Activated CD8-positive, alpha-beta T cell treated with anti-CD3 and anti-CD28 coated beads, Interleukin-2, amount 10 ng/mL, durations not matched to agents 7 days and 5 days (primary cell): Measurements from ENCODE around the gene EEIG1. TPM values are rescaled to one million over a fixed set of nuclear protein-coding genes. Genes with fewer than 3 reads are reported as not detected.

ENCODE experiments used
- ATAC-seq: fragments of 150-1000 bp; cut with Tn5 transposase; one replicate; pipeline ENCODE4 v1.10.0; 2021; ENCODE audit warnings: moderate library complexity
- CTCF ChIA-PET: fragments of 350-600 bp; sonication (Branson Sonifier 250); formaldehyde crosslinking; loops from one replicate; lab custom pipeline; 2021; ENCODE audit warnings: antibody characterized with exemption; lab: Charles Lee
- POLR2A ChIA-PET: fragments of 350-600 bp; sonication (Branson Sonifier 250); formaldehyde crosslinking; loops from one replicate; lab custom pipeline; 2021; ENCODE audit warnings: antibody characterized with exemption; lab: Charles Lee
- DNase-seq: peaks from one replicate; pipeline ENCODE4 v3.0.0-alpha.2; 2020
- H3K27ac Mint-ChIP-seq: one replicate; pipeline ENCODE4 v1.8.0; 2021; ENCODE audit warnings: mild to moderate bottlenecking, mixed read lengths
- H3K27me3 Mint-ChIP-seq: one replicate; pipeline ENCODE4 v1.8.0; 2021; ENCODE audit warnings: low read depth, mixed read lengths
- H3K36me3 Mint-ChIP-seq: one replicate; pipeline ENCODE4 v1.8.0; 2021; ENCODE audit warnings: low read depth, mixed read lengths
- H3K4me1 Mint-ChIP-seq: one replicate; pipeline ENCODE4 v1.8.0; 2021; ENCODE audit warnings: low read depth, mixed read lengths
- H3K4me3 Mint-ChIP-seq: one replicate; pipeline ENCODE4 v1.8.0; 2021; ENCODE audit warnings: mild to moderate bottlenecking, mixed read lengths
- H3K9me3 Mint-ChIP-seq: one replicate; pipeline ENCODE4 v1.8.0; 2022; ENCODE audit warnings: mixed read lengths; ENCODE audit not compliant: insufficient read depth
- total RNA-seq, 2 experiments: library from RNA; stranded (reverse); gene quantifications; one replicate each; pipeline ENCODE4 v1.2.3, GENCODE V29; 2021

EEIG1 gene
- total RNA-seq, 2 experiments from 2014 or later, result 227 to 232 TPM

DNA sequence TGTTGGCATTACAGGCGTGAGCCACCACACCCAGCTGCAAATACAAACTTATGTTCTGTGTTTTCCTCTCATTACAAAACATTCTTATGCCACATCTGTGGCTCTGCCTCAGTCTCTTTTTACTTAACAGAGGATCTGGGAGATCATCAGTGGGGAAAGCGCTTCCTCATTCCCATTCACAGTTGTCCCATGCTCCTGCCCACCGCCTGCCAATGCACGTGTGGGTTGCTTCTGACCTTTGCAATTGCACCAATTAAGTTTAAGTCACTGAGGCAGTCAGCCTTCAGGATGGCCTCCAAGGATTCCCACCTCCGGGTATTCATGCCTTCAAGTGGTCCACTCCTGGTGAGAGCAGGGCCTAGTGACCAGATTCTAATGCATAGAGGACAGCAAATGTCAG is 34.9 kb upstream of the EEIG1 start:
- peaks cover 2% of the 10 kb centered on the region for H3K27me3 Mint-ChIP-seq
- ATAC-seq, result no peak
- H3K4me3 Mint-ChIP-seq, result no peak overlapping the region
- H3K9me3 Mint-ChIP-seq, result no peaks in the 10 kb centered on the region
- H3K4me1 Mint-ChIP-seq, result peaks cover 28% of the 10 kb centered on the region
- H3K36me3 Mint-ChIP-seq, result no peaks in the 10 kb centered on the region
- ChIA-PET CTCF (interaction anchor here (0.7 to 1.4 kb wide), 4 partner anchors 9 to 72 kb away, joined by 3 to 4 read pairs (median 4); no protein-coding TSS in a partner anchor), POLR2A (interaction anchor here (1.5 kb wide), 1 partner anchor 10 kb away, joined by 3 read pairs; no protein-coding TSS in a partner anchor)
- H3K27ac Mint-ChIP-seq, result no peak overlapping the region
- DNase-seq, result no peak

DNA sequence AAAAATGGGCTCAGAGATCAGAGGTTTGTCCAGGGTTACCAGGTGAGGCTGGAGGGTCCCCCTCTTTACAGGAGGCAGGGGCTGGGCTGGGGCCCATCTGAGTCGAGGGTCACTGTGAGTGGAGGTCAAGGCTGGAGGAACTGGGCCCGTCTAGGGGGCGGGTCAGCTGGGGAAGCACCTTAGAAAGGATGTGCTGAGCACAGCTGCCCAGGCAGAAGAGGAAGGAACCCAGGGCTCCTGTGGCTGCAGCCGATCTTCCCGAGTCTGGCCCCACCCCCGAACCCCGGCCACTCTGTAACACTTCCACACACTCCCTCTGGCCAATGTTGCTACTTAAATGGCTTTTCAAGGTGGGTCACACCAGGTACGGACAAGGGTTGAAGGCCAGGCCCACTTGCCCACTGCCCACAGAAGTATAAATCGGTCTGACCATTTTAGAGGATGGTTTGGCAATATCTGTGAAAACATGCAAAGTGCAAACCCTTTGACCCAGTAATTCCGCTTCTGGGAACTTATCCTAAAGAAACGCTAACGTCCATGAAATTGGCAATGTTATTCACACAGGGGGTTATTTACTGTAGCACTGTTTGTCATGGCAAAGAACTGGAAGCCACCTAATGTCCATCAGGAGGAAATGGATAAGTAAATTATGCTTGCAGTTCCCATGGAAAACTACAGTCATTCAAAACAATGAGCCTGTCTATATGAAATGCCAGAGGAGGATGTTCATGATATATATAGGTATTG is 30.5 kb upstream of the EEIG1 start:
- POLR2A ChIA-PET, result no interaction called here
- H3K27ac Mint-ChIP-seq, result peak overlapping the region; percentile 64

DNA sequence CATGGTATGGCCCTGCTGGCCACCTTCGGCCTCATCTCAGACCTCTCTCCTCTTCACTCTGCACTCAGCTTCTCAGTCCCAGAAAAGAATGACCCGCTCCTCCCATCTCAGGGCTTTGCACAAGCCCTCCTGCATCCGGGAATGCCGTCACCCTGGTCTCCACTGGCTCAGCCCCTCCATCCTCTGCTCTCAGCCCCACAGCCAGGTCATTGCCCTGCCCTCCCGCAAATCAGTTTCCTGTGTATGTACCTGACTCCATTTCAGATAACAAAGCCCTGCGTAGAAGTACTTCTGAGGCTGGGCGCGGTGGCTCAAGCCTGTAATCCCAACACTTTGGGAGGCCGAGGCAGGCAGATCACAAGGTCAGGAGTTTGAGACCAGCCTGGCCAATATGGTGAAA is 28.9 kb upstream of the EEIG1 start:
- H3K27me3 Mint-ChIP-seq, result peaks cover 2% of the 10 kb centered on the region
- peaks cover 10% of the 10 kb centered on the region for H3K36me3 Mint-ChIP-seq
- CTCF ChIA-PET, result interaction anchor here (1.2 to 3.5 kb wide), 2 partner anchors 11 to 12 kb away, joined by 3 to 12 read pairs; no protein-coding TSS in a partner anchor
- ATAC-seq (no peak), DNase-seq (no peak)
- peak overlapping the region; percentile 20 for H3K27ac Mint-ChIP-seq
- POLR2A ChIA-PET, result no interaction called here
- peaks cover 3% of the 10 kb centered on the region for H3K9me3 Mint-ChIP-seq
- H3K4me1 Mint-ChIP-seq, result peaks cover 57% of the 10 kb centered on the region
- no peak overlapping the region for H3K4me3 Mint-ChIP-seq

More for the DNA sequence above, 30.5 kb upstream of the EEIG1 start:
- Mint-ChIP-seq H3K9me3 (peaks cover 3% of the 10 kb centered on the region), H3K36me3 (peaks cover 10% of the 10 kb centered on the region), H3K27me3 (peaks cover 2% of the 10 kb centered on the region), H3K4me3 (no peak overlapping the region), H3K4me1 (peaks cover 54% of the 10 kb centered on the region)
- DNase-seq (no peak), ATAC-seq (no peak)
- CTCF ChIA-PET, result interaction anchor here (1.2 kb wide), 1 partner anchor 13 kb away, joined by 3 read pairs; no protein-coding TSS in a partner anchor

DNA sequence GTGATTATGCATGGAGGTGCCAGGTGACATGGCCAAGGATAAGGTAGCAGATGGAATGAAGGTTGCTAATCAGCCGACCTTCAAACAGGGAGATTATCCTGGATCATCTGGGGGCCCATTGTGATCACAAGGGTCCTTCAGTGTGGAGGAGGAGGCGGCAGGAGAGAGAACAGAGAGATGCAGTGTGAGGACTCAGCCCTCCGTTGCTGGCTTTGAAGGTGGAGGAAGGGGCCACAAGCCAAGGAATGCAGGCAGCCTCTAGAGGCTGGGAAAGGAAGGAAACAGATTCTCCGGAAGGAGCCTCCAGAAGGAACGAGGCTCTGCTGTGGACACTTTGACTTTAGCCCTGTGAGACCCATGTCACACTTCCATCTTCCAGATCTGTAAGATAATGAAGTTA is 27.4 kb upstream of the EEIG1 start:
- peaks cover 10% of the 10 kb centered on the region for H3K36me3 Mint-ChIP-seq
- H3K27me3 Mint-ChIP-seq, result no peaks in the 10 kb centered on the region
- ChIA-PET POLR2A (interaction anchor here (1.0 to 2.0 kb wide), 10 partner anchors 8 to 37 kb away, joined by 3 to 16 read pairs (median 6); partner anchors contain the start of gene EEIG1), CTCF (interaction anchor here (1.0 to 3.5 kb wide), 7 partner anchors 13 to 110 kb away, joined by 4 to 25 read pairs (median 12); no protein-coding TSS in a partner anchor)
- peaks cover 56% of the 10 kb centered on the region for H3K4me1 Mint-ChIP-seq
- peak; percentile 18 for ATAC-seq
- peak overlapping the region; percentile 61 for H3K4me3 Mint-ChIP-seq
- peaks cover 3% of the 10 kb centered on the region for H3K9me3 Mint-ChIP-seq
- peak overlapping the region; percentile 90 for H3K27ac Mint-ChIP-seq
- DNase-seq, result no peak

DNA sequence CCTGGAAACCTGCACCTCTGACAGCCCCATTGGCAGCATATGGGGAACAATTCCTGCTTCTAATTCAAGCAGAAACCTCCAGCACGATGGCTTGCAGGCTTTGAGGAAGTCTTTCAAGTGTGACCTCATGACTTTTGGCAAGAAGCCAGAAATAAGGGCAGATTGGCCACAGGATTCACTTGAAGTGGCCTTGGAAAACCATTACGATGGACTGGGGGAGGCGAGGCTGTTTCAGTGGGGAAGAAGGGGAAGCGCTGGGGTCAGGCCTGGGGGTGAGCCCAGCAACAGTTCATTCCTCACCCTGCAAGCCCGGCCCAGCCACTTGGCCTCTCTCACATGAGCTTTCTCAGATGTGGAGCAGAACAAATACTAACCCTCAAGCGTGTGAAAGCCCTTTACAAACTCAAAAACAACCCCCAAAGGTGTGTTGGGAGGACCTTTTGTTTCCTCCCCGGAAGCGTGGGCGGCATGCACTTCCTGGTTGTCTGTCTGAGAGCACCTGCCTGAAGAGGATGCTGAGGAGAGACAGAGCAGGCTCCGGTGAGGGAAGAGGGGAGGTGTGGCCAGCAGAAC is 26.9 kb upstream of the EEIG1 start:
- ChIA-PET POLR2A (interaction anchor here (0.9 to 2.0 kb wide), 15 partner anchors 9 to 53 kb away, joined by 3 to 16 read pairs (median 5); partner anchors contain the start of gene EEIG1), CTCF (interaction anchor here (1.0 to 3.5 kb wide), 11 partner anchors 9 to 111 kb away, joined by 3 to 25 read pairs (median 5); no protein-coding TSS in a partner anchor)
- peak; percentile 89 for ATAC-seq
- peaks cover 10% of the 10 kb centered on the region for H3K36me3 Mint-ChIP-seq
- DNase-seq, result peak; percentile 90
- peak overlapping the region; percentile 61 for H3K4me3 Mint-ChIP-seq
- peaks cover 3% of the 10 kb centered on the region for H3K9me3 Mint-ChIP-seq
- peak overlapping the region; percentile 90 for H3K27ac Mint-ChIP-seq
- peaks cover 53% of the 10 kb centered on the region for H3K4me1 Mint-ChIP-seq
- H3K27me3 Mint-ChIP-seq, result no peaks in the 10 kb centered on the region

DNA sequence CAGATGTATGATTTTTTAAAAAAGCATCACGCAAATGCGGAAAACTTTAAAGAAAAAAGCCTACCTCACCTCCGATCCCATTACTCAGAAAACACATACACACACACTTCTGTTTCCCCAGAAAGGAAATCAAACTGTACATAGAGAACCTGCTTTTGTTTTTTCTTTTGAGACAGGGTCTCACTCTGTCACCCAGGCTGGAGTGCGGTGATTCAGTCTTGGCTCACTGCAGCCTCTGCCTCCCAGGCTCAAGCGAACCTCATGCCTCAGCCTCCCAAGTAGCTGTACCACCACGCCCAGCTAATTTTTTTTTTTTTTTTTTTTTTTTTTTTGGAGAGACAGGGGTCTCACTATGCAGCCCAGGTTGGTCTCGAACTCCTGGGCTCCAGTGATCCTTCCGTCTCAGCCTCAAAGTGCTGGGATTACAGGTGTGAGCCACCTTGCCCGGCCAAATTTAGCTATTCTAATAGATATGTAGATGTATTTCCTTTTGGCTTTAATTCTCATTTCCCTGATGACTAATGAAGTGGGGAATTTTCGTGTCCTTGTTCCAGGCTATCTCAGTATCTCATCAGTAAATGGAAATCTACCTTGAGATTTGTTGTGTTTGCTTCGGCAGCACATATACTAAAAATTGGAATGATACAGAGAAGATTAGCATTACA is 25.7 kb upstream of the EEIG1 start:
- H3K9me3 Mint-ChIP-seq, result peaks cover 3% of the 10 kb centered on the region
- no peak overlapping the region for H3K4me3 Mint-ChIP-seq
- peaks cover 48% of the 10 kb centered on the region for H3K4me1 Mint-ChIP-seq
- CTCF ChIA-PET, result interaction anchor here (0.6 to 3.5 kb wide), 10 partner anchors 8 to 112 kb away, joined by 3 to 25 read pairs (median 6); no protein-coding TSS in a partner anchor
- ATAC-seq (no peak), DNase-seq (no peak)
- POLR2A ChIA-PET, result interaction anchor here (1.3 to 2.0 kb wide), 9 partner anchors 13 to 31 kb away, joined by 3 to 16 read pairs (median 7); partner anchors contain the start of gene EEIG1
- peak overlapping the region; percentile 32 for H3K27ac Mint-ChIP-seq
- peaks cover 10% of the 10 kb centered on the region for H3K36me3 Mint-ChIP-seq
- H3K27me3 Mint-ChIP-seq, result no peaks in the 10 kb centered on the region

DNA sequence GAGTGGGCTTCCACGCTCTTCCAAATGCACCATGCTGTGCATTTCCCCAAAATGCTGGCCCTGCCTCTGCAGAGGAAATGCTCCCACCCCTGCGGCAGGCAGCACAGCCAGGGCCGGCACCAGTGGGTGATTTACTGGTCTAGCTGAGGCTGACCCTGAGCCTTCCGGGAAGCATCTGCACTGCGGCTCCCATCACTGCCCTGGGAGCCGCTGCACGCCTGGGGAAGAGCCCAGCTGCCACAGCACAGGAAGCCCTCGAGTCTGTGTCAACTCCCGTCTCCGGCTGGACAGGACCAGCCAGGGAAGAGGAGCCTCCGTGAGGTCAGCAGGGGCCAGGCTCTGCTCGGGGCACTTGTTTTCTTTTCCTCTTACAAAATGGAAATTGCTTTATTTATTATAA is 25.1 kb upstream of the EEIG1 start:
- CTCF ChIA-PET, result interaction anchor here (1.3 to 3.0 kb wide), 4 partner anchors 14 to 51 kb away, joined by 3 to 25 read pairs (median 5); no protein-coding TSS in a partner anchor

DNA sequence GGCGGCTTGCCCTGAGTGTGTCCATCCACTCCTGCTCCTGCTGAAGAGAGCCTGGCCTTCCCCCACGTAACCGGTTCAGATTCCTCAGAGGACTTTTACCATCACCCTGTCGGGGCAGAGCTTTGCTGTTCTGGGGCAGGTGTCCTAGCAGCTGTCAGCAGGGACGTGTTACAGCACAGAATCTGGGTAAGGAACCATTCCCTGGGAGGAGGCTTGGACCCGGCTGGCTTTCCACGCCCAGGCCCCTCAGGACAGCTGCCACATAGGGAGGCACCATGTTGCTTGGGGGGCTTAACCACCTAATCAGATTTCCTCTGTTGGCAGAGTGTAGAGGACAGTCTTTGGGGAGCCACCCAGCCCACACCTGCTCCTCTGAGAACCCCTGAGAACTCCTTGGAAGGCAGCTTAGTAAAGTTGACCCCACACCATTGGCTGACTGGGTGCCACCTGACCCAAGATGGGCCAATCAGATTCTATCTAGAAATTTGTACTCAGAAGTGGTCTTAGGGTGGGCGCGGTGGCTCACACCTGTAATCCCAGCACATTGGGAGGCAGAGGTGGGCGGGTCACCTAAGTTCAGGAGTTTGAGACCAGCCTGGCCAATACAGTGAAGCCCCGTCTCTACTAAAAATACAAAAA is 23.3 kb upstream of the EEIG1 start:
- Mint-ChIP-seq H3K27me3 (no peaks in the 10 kb centered on the region), H3K9me3 (peaks cover 3% of the 10 kb centered on the region), H3K36me3 (peaks cover 7% of the 10 kb centered on the region), H3K27ac (no peak overlapping the region), H3K4me3 (no peak overlapping the region), H3K4me1 (peaks cover 34% of the 10 kb centered on the region)
- POLR2A ChIA-PET, result no interaction called here
- CTCF ChIA-PET, result interaction anchor here (1.7 kb wide), 1 partner anchor 23 kb away, joined by 4 read pairs; no protein-coding TSS in a partner anchor
- no peak for ATAC-seq
- DNase-seq, result no peak

More for the DNA sequence above, 25.1 kb upstream of the EEIG1 start:
- Mint-ChIP-seq H3K4me1 (peaks cover 43% of the 10 kb centered on the region), H3K27ac (peak overlapping the region; percentile 33), H3K4me3 (no peak overlapping the region), H3K36me3 (peaks cover 10% of the 10 kb centered on the region), H3K9me3 (peaks cover 3% of the 10 kb centered on the region), H3K27me3 (no peaks in the 10 kb centered on the region)
- ATAC-seq, result no peak
- POLR2A ChIA-PET, result no interaction called here
- DNase-seq, result no peak

DNA sequence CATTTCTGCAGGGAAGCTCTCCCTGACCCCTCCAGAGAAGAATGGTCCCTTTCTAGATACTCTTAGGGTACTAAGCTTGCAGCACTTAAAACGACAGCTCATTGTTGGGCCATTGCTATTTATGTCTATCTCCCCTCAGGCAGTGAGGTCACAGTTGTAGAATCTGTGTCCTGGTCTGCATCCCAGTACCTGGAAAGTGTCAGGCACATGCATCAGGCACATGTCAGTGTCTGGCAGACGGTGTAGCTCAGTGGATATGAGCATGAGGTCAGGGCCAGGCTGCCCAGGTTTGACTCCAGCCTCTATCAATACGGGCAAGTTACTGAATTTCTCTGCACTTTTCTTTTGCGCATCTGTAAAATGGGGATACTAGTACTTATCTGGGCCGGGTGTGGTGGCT is 22.2 kb upstream of the EEIG1 start:
- H3K27me3 Mint-ChIP-seq, result no peaks in the 10 kb centered on the region
- peaks cover 1% of the 10 kb centered on the region for H3K9me3 Mint-ChIP-seq
- H3K27ac Mint-ChIP-seq, result no peak overlapping the region
- DNase-seq, result no peak
- H3K4me3 Mint-ChIP-seq, result no peak overlapping the region
- peaks cover 2% of the 10 kb centered on the region for H3K36me3 Mint-ChIP-seq
- no peak for ATAC-seq
- ChIA-PET POLR2A (no interaction called here), CTCF (interaction anchor here (1.7 kb wide), 1 partner anchor 22 kb away, joined by 4 read pairs; no protein-coding TSS in a partner anchor)
- H3K4me1 Mint-ChIP-seq, result peaks cover 24% of the 10 kb centered on the region

DNA sequence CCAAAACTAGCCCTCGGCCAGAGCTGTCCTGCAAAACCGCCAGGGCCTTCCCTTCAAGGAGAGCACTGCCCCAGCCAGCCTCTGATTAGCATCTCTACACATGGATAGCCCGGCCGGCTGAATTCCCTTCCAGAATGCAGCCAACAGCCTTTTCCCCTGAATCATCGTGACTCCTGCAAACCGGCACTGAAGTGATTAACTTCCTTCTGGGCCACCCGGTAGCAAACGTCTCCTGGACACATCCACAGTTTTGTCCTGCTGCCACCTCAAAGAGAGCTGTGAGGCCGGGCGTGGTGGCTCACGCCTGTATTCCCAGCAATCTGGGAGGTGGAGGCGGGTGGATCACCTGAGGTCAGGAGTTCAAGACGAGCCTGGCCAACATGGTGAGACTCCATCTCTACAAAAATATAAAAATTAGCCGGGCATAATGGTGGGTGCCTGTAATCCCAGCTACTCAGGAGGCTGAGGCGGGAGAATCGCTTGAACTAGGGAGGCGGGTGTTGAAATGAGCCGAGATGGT is 21.1 kb upstream of the EEIG1 start:
- POLR2A ChIA-PET, result no interaction called here
- H3K4me1 Mint-ChIP-seq, result peaks cover 15% of the 10 kb centered on the region
- no peak overlapping the region for H3K4me3 Mint-ChIP-seq
- CTCF ChIA-PET, result no interaction called here
- H3K36me3 Mint-ChIP-seq, result no peaks in the 10 kb centered on the region
- ATAC-seq (no peak), DNase-seq (no peak)
- H3K27me3 Mint-ChIP-seq, result peaks cover 2% of the 10 kb centered on the region
- no peaks in the 10 kb centered on the region for H3K9me3 Mint-ChIP-seq
- no peak overlapping the region for H3K27ac Mint-ChIP-seq
